Liver (tissue), 9 donors: ENCODE measurements around the gene CCDC71. TPM values are rescaled to one million over a fixed set of nuclear protein-coding genes. Genes with fewer than 3 reads are reported as not detected.

Source experiments
- DNase-seq: peaks from one replicate; pipeline ENCODE4 v3.0.0-alpha.2; 2017; ENCODE audit warnings: low spot score
- H3K27ac ChIP-seq, 2 donors: one replicate each; pipeline ENCODE4 v1.7.0; 2013; ENCODE audit warnings: inconsistent platforms in 2 of 2, low read length in 2 of 2, control low read depth in 1 of 2, low read depth in 1 of 2, mild to moderate bottlenecking in 1 of 2
- H3K27me3 ChIP-seq, 4 donors: one replicate each; pipeline versions ENCODE4 v1.6.1 to v1.7.0; 2013; ENCODE audit warnings: low read length in 3 of 4, inconsistent platforms in 1 of 4, mild to moderate bottlenecking in 1 of 4, moderate library complexity in 1 of 4; ENCODE audit not compliant: control insufficient read depth in 4 of 4, insufficient read depth in 4 of 4
- H3K36me3 ChIP-seq, 4 donors: one replicate each; pipeline versions ENCODE4 v1.6.1 to v1.7.0; 2013; ENCODE audit warnings: low read length in 3 of 4, mild to moderate bottlenecking in 3 of 4, low read depth in 1 of 4, moderate library complexity in 1 of 4; ENCODE audit not compliant: control insufficient read depth in 4 of 4, insufficient read depth in 3 of 4
- H3K4me1 ChIP-seq, 4 donors: one replicate each; pipeline versions ENCODE4 v1.6.1 to v1.7.0; 2013; ENCODE audit warnings: low read length in 3 of 4, mild to moderate bottlenecking in 3 of 4, moderate library complexity in 1 of 4; ENCODE audit not compliant: control insufficient read depth in 4 of 4, insufficient read depth in 4 of 4
- H3K4me3 ChIP-seq, 3 donors: one replicate each; pipeline versions ENCODE4 v1.6.1 to v1.7.0; 2013; ENCODE audit warnings: low read length in 3 of 3, control low read depth in 1 of 3, low read depth in 1 of 3, mild to moderate bottlenecking in 1 of 3
- H3K9ac ChIP-seq, 2 donors: one replicate each; pipeline ENCODE4 v1.7.0; 2013; ENCODE audit warnings: low read length in 2 of 2, mild to moderate bottlenecking in 2 of 2, moderate library complexity in 2 of 2, control low read depth in 1 of 2, low read depth in 1 of 2
- H3K9me3 ChIP-seq, 4 donors: one replicate each; pipeline versions ENCODE4 v1.6.1 to v1.7.0; 2013; ENCODE audit warnings: low read length in 3 of 4; ENCODE audit not compliant: control insufficient read depth in 4 of 4
- EGR1 ChIP-seq, 2 donors: IDR thresholded peaks; 2 replicates each; pipeline ENCODE4 v1.6.1; 2016 to 2018; ENCODE audit warnings: antibody characterized with exemption in 2 of 2, low read depth in 2 of 2
- FOXA1 ChIP-seq: IDR thresholded peaks from 2 replicates; pipeline ENCODE4 v1.6.1; 2016; ENCODE audit warnings: antibody characterized with exemption
- FOXA2 ChIP-seq: IDR thresholded peaks from 2 replicates; pipeline ENCODE4 v1.6.1; 2016; ENCODE audit warnings: antibody characterized with exemption
- GABPA ChIP-seq, 2 donors: IDR thresholded peaks in 1 of 2; conservative IDR thresholded peaks in 1 of 2; 2 replicates each; pipeline ENCODE4 v1.6.1; 2016; ENCODE audit warnings: antibody characterized with exemption in 2 of 2, mild to moderate bottlenecking in 1 of 2, moderate library complexity in 1 of 2
- HNF4A ChIP-seq, 2 donors: conservative IDR thresholded peaks; 2 replicates each; pipeline ENCODE4 v1.6.1; 2016; ENCODE audit warnings: antibody characterized with exemption in 2 of 2, mild to moderate bottlenecking in 2 of 2
- HNF4G ChIP-seq: IDR thresholded peaks from 2 replicates; pipeline ENCODE4 v1.6.1; 2016; ENCODE audit warnings: antibody characterized with exemption
- JUND ChIP-seq, 2 donors: IDR thresholded peaks; 2 replicates each; pipeline ENCODE4 v1.6.1; 2016; ENCODE audit warnings: antibody characterized with exemption in 2 of 2
- NR2F2 ChIP-seq: IDR thresholded peaks from 2 replicates; pipeline ENCODE4 v1.6.1; 2016; ENCODE audit warnings: antibody characterized with exemption
- RAD21 ChIP-seq, 2 donors: IDR thresholded peaks; 2 replicates each; pipeline ENCODE4 v1.6.1; 2016; ENCODE audit warnings: antibody characterized with exemption in 2 of 2, mild to moderate bottlenecking in 2 of 2
- RXRA ChIP-seq, 2 donors: IDR thresholded peaks; 2 replicates each; pipeline ENCODE4 v1.6.1; 2017 to 2018; ENCODE audit warnings: antibody characterized with exemption in 2 of 2, mild to moderate bottlenecking in 1 of 2
- SP1 ChIP-seq: IDR thresholded peaks from 2 replicates; pipeline ENCODE4 v1.6.1; 2018; ENCODE audit warnings: antibody characterized with exemption, mild to moderate bottlenecking
- TAF1 ChIP-seq: conservative IDR thresholded peaks from 2 replicates; pipeline ENCODE4 v1.6.1; 2016; ENCODE audit warnings: antibody characterized with exemption, mild to moderate bottlenecking
- YY1 ChIP-seq: IDR thresholded peaks from 2 replicates; pipeline ENCODE4 v1.6.1; 2016; ENCODE audit warnings: antibody characterized with exemption, mild to moderate bottlenecking
- WGBS: extraction: QIAGEN DNeasy Blood & Tissue Kit; methylation state at CpG from one replicate; pipeline ENCODE4 v1.1.7; 2013; 5-methylcytosine and 5-hydroxymethylcytosine counted together
- polyA plus RNA-seq, 2 donors: library from polyadenylated mRNA; stranded (reverse) in 1 of 2; unstranded in 1 of 2; fragments of 200-250 nt in 1 of 2; fragments of >200 nt in 1 of 2; fragmentation: Nextera tagmentation in 1 of 2; extraction: Ambion mirVana in 1 of 2; gene quantifications; one replicate each; pipeline versions ENCODE4 v1.2.1 to v1.2.3, GENCODE V29; 2013 to 2015
- total RNA-seq, 2 donors: library from RNA; depleted of rRNA; stranded (reverse); fragments of >200 nt; gene quantifications; one replicate each; pipeline ENCODE4 v1.2.3, GENCODE V29; 2014
- TF ChIP-seq, protein P1 (sequence below): IDR thresholded peaks from 2 replicates; pipeline ENCODE4 v1.6.1; 2016; ENCODE audit warnings: antibody characterized with exemption
- TF ChIP-seq, protein P2 (sequence below): IDR thresholded peaks from 2 replicates; pipeline ENCODE4 v1.6.1; 2016; ENCODE audit warnings: antibody characterized with exemption, mild to moderate bottlenecking
- TF ChIP-seq, protein P3 (sequence below): IDR thresholded peaks from 2 replicates; pipeline ENCODE4 v1.6.1; 2016; ENCODE audit warnings: antibody characterized with exemption
- TF ChIP-seq, protein P4 (sequence below): fragments of 150-350 bp; IDR thresholded peaks from 2 replicates; pipeline ENCODE4 v1.5.1; 2017; ENCODE audit warnings: improper control_type of control experiment, low read depth, low read length; ENCODE audit not compliant: missing input control
- TF ChIP-seq, protein P5 (sequence below): IDR thresholded peaks from 2 replicates; pipeline ENCODE4 v1.6.1; 2016; ENCODE audit warnings: antibody characterized with exemption
- donor health status: healthy.
- donor health status: healthy.
- donor health status: healthy.
- donor health status: healthy.
- donor health status: healthy.

The CCDC71 gene
- total and polyA plus RNA-seq, 4 donors: 1.1 to 10.7 (median 8.2) TPM

DNA sequence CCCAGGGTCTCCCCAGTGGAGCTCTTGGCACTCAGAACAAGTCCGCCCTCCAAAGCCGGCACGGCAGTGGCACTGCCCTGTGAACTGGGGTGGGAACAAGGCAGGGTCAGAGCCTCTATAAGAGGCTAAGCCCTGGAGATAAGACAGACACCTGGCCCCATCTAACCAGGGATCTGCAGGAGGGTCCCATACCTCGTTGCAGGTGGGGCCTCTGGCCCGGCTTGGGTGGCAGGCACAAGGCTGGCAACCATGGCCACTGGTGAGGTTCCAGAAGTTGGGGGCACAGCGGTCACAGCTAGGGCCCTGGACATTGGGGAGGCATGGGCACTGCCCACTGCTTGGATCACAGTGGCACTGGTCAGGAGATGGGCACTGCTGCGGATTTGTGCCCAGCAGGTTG, 41.9 kb downstream of the CCDC71 start:
- WGBS: 91% methylated on average over 7 of the region's 7 CpGs
- DNase-seq: no peak

DNA sequence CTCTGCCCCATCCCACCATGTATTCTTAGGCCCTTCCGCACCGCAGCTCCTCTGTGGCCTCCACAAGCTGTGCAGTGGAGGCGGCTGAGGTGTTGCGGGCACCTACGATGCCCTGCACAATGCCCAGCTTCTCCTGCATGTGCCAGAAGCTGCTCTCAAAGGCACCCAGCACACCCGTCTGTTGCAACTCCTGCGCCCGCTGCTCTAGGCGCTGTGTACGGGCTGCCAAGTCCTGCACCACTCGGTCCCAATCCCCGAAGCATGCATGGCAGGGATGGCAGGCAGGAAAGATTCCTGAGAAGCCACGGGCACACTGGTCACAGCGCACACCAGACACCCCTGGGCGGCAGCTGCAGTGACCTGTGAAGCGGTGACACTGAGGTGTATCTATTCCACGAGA, 42.4 kb downstream of the CCDC71 start:
- Histone ChIP-seq H3K27ac (no peak overlapping the region), H3K4me3 (no peak overlapping the region), H3K9me3 (no peaks in the 10 kb centered on the region), H3K36me3 (peaks cover 0 to 45% (median 22%) of the 10 kb centered on the region in 4 donors), H3K9ac (no peak overlapping the region), H3K4me1 (peaks cover 4 to 16% (median 13%) of the 10 kb centered on the region in 4 donors), H3K27me3 (no peaks in the 10 kb centered on the region)
- 96% methylated on average over 17 of the region's 17 CpGs for WGBS
- DNase-seq: no peak
- TF ChIP-seq GABPA (IDR thresholded peaks at IDR 0.05 in 1 of 2, conservative IDR thresholded peaks at IDR 0.05 in 1 of 2) (no peak), RAD21 (IDR thresholded peaks at IDR 0.05) (no peak), EGR1 (IDR thresholded peaks at IDR 0.05; ENCODE audit: low read depth in 2 of 2) (no peak), HNF4G (no peak), YY1 (no peak), HNF4A (conservative IDR thresholded peaks at IDR 0.05) (no peak)
- TF ChIP-seq, protein P1, sequence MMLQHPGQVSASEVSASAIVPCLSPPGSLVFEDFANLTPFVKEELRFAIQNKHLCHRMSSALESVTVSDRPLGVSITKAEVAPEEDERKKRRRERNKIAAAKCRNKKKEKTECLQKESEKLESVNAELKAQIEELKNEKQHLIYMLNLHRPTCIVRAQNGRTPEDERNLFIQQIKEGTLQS: no peak
- TF ChIP-seq, protein P2, sequence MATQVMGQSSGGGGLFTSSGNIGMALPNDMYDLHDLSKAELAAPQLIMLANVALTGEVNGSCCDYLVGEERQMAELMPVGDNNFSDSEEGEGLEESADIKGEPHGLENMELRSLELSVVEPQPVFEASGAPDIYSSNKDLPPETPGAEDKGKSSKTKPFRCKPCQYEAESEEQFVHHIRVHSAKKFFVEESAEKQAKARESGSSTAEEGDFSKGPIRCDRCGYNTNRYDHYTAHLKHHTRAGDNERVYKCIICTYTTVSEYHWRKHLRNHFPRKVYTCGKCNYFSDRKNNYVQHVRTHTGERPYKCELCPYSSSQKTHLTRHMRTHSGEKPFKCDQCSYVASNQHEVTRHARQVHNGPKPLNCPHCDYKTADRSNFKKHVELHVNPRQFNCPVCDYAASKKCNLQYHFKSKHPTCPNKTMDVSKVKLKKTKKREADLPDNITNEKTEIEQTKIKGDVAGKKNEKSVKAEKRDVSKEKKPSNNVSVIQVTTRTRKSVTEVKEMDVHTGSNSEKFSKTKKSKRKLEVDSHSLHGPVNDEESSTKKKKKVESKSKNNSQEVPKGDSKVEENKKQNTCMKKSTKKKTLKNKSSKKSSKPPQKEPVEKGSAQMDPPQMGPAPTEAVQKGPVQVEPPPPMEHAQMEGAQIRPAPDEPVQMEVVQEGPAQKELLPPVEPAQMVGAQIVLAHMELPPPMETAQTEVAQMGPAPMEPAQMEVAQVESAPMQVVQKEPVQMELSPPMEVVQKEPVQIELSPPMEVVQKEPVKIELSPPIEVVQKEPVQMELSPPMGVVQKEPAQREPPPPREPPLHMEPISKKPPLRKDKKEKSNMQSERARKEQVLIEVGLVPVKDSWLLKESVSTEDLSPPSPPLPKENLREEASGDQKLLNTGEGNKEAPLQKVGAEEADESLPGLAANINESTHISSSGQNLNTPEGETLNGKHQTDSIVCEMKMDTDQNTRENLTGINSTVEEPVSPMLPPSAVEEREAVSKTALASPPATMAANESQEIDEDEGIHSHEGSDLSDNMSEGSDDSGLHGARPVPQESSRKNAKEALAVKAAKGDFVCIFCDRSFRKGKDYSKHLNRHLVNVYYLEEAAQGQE: no peak
- TF ChIP-seq, protein P3, sequence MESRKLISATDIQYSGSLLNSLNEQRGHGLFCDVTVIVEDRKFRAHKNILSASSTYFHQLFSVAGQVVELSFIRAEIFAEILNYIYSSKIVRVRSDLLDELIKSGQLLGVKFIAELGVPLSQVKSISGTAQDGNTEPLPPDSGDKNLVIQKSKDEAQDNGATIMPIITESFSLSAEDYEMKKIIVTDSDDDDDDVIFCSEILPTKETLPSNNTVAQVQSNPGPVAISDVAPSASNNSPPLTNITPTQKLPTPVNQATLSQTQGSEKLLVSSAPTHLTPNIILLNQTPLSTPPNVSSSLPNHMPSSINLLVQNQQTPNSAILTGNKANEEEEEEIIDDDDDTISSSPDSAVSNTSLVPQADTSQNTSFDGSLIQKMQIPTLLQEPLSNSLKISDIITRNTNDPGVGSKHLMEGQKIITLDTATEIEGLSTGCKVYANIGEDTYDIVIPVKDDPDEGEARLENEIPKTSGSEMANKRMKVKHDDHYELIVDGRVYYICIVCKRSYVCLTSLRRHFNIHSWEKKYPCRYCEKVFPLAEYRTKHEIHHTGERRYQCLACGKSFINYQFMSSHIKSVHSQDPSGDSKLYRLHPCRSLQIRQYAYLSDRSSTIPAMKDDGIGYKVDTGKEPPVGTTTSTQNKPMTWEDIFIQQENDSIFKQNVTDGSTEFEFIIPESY: no peak
- TF ChIP-seq, protein P4, sequence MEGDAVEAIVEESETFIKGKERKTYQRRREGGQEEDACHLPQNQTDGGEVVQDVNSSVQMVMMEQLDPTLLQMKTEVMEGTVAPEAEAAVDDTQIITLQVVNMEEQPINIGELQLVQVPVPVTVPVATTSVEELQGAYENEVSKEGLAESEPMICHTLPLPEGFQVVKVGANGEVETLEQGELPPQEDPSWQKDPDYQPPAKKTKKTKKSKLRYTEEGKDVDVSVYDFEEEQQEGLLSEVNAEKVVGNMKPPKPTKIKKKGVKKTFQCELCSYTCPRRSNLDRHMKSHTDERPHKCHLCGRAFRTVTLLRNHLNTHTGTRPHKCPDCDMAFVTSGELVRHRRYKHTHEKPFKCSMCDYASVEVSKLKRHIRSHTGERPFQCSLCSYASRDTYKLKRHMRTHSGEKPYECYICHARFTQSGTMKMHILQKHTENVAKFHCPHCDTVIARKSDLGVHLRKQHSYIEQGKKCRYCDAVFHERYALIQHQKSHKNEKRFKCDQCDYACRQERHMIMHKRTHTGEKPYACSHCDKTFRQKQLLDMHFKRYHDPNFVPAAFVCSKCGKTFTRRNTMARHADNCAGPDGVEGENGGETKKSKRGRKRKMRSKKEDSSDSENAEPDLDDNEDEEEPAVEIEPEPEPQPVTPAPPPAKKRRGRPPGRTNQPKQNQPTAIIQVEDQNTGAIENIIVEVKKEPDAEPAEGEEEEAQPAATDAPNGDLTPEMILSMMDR: no peak

More for the DNA sequence above, 41.9 kb downstream of the CCDC71 start:
- Histone ChIP-seq H3K4me1 (peaks cover 4 to 13% (median 10%) of the 10 kb centered on the region in 4 donors), H3K4me3 (no peak overlapping the region), H3K36me3 (peaks cover 0 to 46% (median 20%) of the 10 kb centered on the region in 4 donors), H3K27me3 (no peaks in the 10 kb centered on the region), H3K9ac (no peak overlapping the region), H3K9me3 (no peaks in the 10 kb centered on the region), H3K27ac (no peak overlapping the region)
- TF ChIP-seq GABPA (IDR thresholded peaks at IDR 0.05 in 1 of 2, conservative IDR thresholded peaks at IDR 0.05 in 1 of 2) (no peak), RXRA (IDR thresholded peaks at IDR 0.05) (no peak), NR2F2 (no peak), EGR1 (IDR thresholded peaks at IDR 0.05; ENCODE audit: low read depth in 2 of 2) (no peak), YY1 (no peak), RAD21 (IDR thresholded peaks at IDR 0.05) (no peak), FOXA2 (no peak), HNF4G (no peak), FOXA1 (no peak), JUND (IDR thresholded peaks at IDR 0.05) (no peak), SP1 (no peak), TAF1 (no peak), HNF4A (conservative IDR thresholded peaks at IDR 0.05) (no peak)
- TF ChIP-seq, protein P3: no peak
- TF ChIP-seq, protein P4: no peak
- TF ChIP-seq, protein P5, sequence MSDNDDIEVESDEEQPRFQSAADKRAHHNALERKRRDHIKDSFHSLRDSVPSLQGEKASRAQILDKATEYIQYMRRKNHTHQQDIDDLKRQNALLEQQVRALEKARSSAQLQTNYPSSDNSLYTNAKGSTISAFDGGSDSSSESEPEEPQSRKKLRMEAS: no peak
- TF ChIP-seq, protein P1: no peak
